Measurements from ENCODE around the gene MAP2. TPM values are rescaled to one million over a fixed set of nuclear protein-coding genes. Genes with fewer than 3 reads are reported as not detected.

MAP2 gene
- total and polyA plus RNA-seq, 2 experiments from 2014 or later, result 2.9 to 4.4 TPM

- TF ChIP-seq ZNF462 (CRISPR knock-in tag; IDR thresholded peaks at IDR 0.05) (no peak), STAT1 (IDR thresholded peaks at IDR 0.05; ENCODE audit: unreplicated experiment) (no peak), JUNB (IDR thresholded peaks at IDR 0.05; ENCODE audit: unreplicated experiment) (no peak), NANOG (IDR thresholded peaks at IDR 0.05; ENCODE audit: borderline replicate concordance) (no peak)
Observed at GRCh38 chr2:209601497-209601896, 177.7 kb downstream of the MAP2 start (continued).

DNA sequence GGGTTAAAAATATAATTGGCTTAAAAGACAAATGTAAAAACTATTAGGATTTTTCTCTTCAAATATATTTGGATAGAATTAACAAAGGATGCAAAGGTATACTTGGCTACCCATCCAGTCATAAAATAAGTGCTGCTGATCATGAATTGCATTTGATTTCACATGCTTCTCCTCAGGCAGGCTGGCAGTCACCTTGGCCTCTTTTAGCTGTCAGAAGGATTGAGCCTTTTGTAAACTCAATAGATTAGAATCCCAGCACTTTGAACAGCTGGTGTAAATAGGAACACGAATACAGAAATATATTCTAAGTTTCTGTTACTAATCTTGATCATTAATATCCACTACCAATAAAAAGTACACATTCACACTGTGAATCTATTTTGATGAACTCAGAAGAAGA, 178.4 kb downstream of the MAP2 start:
- Histone ChIP-seq H3F3A (replicated peaks; ENCODE audit: low read depth) (no peaks in the 10 kb centered on the region), H4K20me1 (replicated peaks; ENCODE audit: insufficient read depth) (no peaks in the 10 kb centered on the region), H3K4me3 (no peak overlapping the region), H3K36me3 (ENCODE audit: insufficient read depth) (no peaks in the 10 kb centered on the region), H3K27me3 (ENCODE audit: insufficient read depth) (no peaks in the 10 kb centered on the region), H3K27ac (ENCODE audit: low read depth) (no peak overlapping the region), H3K79me2 (replicated peaks; ENCODE audit: insufficient read depth) (no peaks in the 10 kb centered on the region), H3K4me2 (no peak overlapping the region), H3K9me2 (ENCODE audit: insufficient read depth) (no peaks in the 10 kb centered on the region), H3K4me1 (ENCODE audit: insufficient read depth) (0 out of 2 replicates have a peak, but pooled peaks cover 7% of the 10 kb centered on the region), H2AFZ (no peak overlapping the region)
- H3K36me3 Mint-ChIP-seq (ENCODE audit: low read depth), result no peaks in the 10 kb centered on the region
- no peak for DNase-seq (ENCODE audit: low spot score)
- peaks cover 9% of the 10 kb centered on the region; the same call in 2 of the 3 replicates for H3K4me1 Mint-ChIP-seq
- no peak for ATAC-seq
- H3K4me3 Mint-ChIP-seq, result no peak overlapping the region
- H3K9me3 Mint-ChIP-seq, result no peaks in the 10 kb centered on the region
- no peaks in the 10 kb centered on the region for H3K27me3 Mint-ChIP-seq (ENCODE audit: insufficient read depth, low read depth, poor library complexity)
- no peak overlapping the region for H3K27ac Mint-ChIP-seq
- TF ChIP-seq ZNF331 (CRISPR knock-in tag; IDR thresholded peaks at IDR 0.05; ENCODE audit: low read depth) (no peak), POLR2AphosphoS5 (IDR thresholded peaks at IDR 0.05; ENCODE audit: low read depth) (no peak), CREB1 (CRISPR knock-in tag; IDR thresholded peaks at IDR 0.05; ENCODE audit: low read depth) (no peak), CTCF (conservative IDR thresholded peaks at IDR 0.05; ENCODE audit: low read depth in 2 of 2) (no peak), EZH2phosphoT487 (IDR thresholded peaks at IDR 0.05; ENCODE audit: unreplicated experiment) (no peak), STAT1 (IDR thresholded peaks at IDR 0.05; ENCODE audit: unreplicated experiment) (no peak), JUNB (IDR thresholded peaks at IDR 0.05; ENCODE audit: unreplicated experiment) (no peak), ZNF114 (CRISPR knock-in tag; IDR thresholded peaks at IDR 0.05) (no peak), EZH2 (IDR thresholded peaks at IDR 0.05; ENCODE audit: low read depth, unreplicated experiment) (no peak)

All from GM23338 (cell line).